Islet precursor cell (in vitro differentiated cells): ENCODE data around the gene MBD3L5.
"Not testable (repeated sequence)": the region's sequence is repeated elsewhere in the genome, so short reads cannot be mapped to it uniquely, and the experiment has no call there.

Source experiments
- DNase-seq: peaks from one replicate; pipeline ENCODE4 v3.0.0-alpha.2; 2018

Gene MBD3L5

DNA sequence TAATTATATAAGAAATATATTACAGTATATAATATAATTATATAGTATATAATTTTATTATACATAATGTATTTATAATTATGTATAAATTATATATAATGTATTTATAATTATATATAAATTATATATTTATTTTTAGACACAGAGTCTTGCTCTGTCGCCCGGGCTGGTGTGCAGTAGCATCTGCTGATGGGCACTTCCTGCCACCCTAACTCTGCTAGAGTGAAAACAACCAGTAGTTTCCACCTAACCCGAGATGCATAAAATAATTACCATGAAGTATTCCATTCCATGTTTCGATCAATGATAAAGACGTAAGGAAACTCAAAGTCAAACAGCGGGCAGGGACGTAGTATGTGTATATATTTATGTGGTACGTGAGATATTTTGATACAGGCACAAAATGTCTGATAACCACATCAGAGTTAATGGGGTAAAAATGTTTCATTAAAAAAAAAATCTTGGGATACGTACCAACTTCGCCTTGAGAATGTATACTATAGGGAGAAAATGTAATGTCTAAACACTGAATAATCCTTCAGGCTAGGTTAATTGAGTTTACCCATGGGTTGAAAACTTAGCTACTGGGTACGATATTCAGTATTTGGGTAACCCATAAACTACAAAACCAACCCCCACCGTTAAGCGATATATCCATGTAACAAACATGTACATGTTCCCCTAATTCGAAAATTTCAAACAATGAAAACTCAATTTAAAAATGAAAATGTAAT lies 24.4 kb downstream of the MBD3L5 start:
- DNase-seq, result not testable (repeated sequence)

GRCh38 chr19:7055679-7056078 lies 25.3 kb downstream of the MBD3L5 start:
- DNase-seq, result not testable (repeated sequence)

DNA sequence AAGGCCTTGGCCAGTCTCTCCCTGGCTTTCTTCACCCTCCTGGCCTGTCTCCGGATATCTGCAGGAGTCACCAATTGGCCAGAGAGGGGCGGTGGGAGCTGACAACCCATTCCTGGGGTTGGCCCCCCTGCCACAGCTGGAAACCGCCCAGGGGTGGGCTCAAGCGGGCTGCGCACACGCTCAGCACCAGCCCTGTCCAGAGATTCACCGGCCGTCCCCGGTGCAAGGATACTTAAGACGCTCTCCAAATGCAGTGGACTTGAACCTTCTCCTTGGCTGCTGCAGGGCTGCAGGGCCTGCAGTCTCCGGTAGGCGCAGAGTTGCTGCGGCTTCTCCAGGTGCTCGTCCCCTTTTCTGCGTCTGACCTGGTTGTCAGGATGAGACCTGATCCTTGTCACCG lies 26.0 kb downstream of the MBD3L5 start:
- DNase-seq, result not testable (repeated sequence)

DNA sequence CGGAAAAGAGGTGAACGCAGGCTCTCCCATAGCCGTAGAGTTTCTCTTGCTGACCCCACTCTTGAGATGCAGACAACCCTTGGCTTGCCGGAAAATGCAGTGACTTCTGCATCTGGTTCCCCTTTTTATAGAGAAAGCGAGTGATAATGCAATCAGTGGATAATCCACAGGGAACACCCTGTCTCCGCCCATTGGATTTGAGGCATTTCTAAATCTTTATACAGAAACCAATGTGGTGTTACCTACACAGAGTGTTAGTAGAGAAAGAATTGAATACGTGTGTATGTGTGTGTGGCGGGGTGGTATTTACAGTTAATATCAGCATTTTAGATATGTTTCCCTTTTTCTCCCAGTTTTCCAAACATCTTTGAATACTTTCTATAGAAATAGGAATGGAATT lies 28.2 kb downstream of the MBD3L5 start, which contains the start of gene MBD3L3:
Gene MBD3L3, minus strand, starts transcription at position 101 of the 400 bp plus-strand sequence. Its CDS starts 71 bp downstream, at position 30.
- not testable (repeated sequence) for DNase-seq

DNA sequence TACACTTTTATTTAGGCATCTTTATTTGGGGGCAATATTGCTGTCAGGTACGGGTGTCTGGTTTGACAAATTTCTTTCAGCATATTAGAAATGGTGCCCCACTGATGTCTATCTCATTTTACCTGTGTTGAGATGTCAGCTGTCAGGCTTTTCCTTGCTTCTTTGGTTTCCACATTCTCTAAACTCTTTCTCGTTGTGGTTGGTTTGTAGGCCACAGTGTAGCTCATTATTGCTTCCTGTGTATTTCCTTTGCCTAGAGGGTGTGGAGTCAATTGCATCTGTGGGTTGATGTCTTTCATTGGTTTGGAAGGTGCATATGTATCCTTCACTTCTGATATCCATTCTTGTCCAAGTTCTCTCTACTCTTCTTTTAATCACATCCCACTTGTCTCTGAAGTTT lies 29.6 kb downstream of the MBD3L5 start:
- DNase-seq, result not testable (repeated sequence)

GRCh38 chr19:7063339-7063738 lies 33.0 kb downstream of the MBD3L5 start:
- peak; percentile 4 for DNase-seq

DNA sequence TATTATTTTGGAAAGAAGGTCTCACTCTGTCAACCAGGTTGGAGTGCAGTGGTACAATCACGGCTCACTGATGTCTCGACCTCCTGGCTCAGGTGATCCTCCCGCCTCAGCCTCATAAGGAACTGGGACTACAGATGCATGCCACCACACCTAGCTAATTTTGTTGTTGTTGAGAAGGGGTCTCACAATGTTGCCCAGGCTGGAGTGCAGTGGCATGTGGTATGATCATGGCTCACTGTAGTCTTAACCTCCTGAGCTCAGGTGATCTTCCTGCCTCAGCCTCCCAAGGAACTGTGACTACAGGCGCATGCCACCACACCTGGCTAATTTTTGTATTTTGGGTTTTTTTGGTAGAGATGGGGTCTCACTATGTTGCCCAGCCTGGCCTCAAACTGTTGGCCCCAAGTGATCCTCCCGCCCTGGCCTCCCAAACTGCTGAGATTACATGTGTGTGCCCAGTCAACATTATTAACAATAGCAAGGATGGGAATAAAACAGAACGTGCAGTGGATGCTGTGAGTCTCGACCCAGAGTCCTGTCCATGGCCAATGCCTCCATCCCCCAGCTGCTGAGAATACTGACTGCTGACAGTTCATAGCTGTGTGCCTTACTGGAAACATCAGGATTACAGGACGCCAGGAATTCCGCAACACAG lies 33.5 kb downstream of the MBD3L5 start:
- peak; percentile 29 for DNase-seq

DNA sequence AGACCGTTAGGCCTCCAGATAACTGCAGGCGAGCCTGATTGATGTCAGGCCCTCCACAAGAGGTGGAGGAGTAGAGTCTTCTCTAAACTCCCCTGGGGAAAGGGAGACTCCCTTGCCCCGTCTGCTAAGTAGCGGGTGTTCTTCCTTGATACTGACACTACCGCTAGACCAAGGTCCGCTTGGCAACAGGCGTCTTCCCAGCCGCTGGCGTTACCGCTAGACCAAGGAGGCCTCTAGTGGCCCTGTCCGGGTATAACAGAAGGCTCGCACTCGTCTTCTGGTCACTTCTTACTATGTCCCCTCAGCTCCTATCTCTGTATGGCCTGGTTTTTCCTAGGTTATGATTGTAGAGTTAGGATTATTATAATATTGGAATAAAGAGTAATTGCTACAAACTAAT lies 36.7 kb downstream of the MBD3L5 start:
- DNase-seq, result peak; percentile 57

GRCh38 chr19:7067716-7068115 lies 37.3 kb downstream of the MBD3L5 start:
- no peak for DNase-seq

- peak; percentile 10 for DNase-seq
Measured at GRCh38 chr19:7068599-7068998, 38.2 kb downstream of the MBD3L5 start.

DNA sequence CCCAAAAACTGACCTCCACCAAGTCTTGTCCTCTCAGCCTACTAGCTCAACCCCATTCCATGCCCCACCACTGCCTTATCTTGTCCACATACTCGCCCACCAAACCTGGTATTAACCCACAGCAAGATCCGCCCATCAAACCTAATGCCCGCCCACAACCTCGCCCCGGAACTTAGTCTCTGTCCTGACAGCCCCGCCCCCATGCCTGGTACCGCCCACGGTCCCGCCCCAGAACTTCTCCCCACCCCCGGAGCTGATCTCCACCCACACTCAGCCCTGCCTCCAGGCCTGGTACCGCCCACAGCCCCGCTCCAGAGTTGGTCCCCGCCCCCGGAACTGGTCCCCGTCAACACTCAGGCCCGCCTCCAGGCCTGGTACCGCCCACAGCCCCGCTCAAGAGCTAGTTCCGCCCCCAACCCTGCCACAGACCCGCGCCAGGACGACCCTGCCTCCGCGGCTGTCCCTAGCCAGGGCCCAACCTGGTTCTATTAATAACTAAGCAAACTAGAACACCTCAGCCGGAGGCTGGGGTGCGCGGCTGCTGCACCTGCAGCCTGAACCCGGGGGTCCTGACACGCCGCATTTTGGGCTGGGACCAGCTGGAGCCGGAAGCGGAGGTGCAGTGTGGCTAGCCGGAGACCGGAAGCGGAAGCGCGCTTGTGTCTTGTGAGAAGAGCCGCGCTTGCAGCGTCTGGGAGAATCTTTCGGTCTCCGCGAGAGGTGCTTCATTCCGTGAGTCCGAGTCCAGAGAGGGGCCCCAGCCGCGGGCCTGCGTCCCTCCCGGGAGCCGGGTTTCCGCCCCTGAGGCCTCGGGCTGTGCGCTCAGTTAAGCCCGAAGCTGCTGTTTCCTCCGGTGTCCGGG lies 38.9 kb downstream of the MBD3L5 start, which contains the start of gene ZNF557:
Gene ZNF557, plus strand, starts transcription at position 662 of the 862 bp plus-strand sequence. CDS start 5,372 bp downstream, outside the sequence.
- peak; percentile 99 for DNase-seq

DNA sequence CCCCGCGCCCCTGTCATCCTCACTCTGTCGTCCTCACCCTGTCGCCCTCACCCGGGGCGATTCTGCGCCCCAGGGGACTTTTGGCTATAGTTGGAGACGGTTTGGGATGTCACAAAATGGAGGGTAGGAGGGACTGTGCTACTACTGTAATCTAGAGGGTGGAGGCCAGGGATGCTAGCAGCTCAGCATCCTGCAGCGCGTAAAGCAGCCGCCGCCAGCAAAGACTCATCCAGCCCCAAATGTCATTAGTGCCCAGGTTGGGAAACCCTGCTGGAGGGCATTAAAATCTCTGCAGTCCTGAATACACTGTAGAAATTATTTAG lies 39.5 kb downstream of the MBD3L5 start:
- DNase-seq, result no peak

GRCh38 chr19:7072541-7072940 lies 42.2 kb downstream of the MBD3L5 start:
- DNase-seq, result peak; percentile 25

GRCh38 chr19:7074705-7075282 lies 44.4 kb downstream of the MBD3L5 start:
- peak; percentile 38 for DNase-seq

GRCh38 chr19:7076151-7076550 lies 45.8 kb downstream of the MBD3L5 start:
- DNase-seq, result peak; percentile 19

DNA sequence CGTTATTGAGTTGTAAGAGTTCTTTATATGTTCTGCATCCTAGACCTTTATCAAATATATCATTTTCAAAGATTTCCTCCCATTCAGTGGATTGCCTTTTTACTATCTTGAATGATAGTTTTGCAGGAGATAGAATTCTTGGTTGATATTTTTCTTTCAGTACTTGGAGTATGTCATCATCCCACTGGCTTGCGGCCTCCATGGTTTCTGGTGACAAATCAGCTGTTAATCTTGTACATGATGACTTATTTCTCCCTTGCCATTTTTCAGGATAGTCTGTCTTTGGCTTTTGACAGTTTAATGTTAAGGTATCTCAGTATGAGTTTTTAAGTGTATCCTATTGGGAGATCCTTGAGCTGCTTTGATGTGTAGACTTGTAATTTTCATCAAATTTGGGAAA lies 47.6 kb downstream of the MBD3L5 start:
- DNase-seq, result no peak
